Calu3 (cell line): Measurements from ENCODE around the gene OLFM2. TPM values are rescaled to one million over a fixed set of nuclear protein-coding genes. Genes with fewer than 3 reads are reported as not detected.

Experiments used
- BruUV-seq: library from RNA; stranded (reverse); fragments of 400-500 nt; replicated peaks from 2 replicates; lab custom pipeline; 2021; lab: Mats Ljungman, UMichigan
- CTCF ChIA-PET: fragments of 300-600 bp; sonication (Branson Sonifier 250); formaldehyde crosslinking; loops from one replicate; lab custom pipeline; 2022; ENCODE audit warnings: antibody characterized with exemption; lab: Charles Lee
- DNase-seq: peaks from one replicate; pipeline ENCODE4 v3.0.0; 2022
- H3K27ac Mint-ChIP-seq: one replicate; pipeline ENCODE4 v1.8.0; 2022; ENCODE audit warnings: mixed read lengths; ENCODE audit not compliant: unreplicated experiment
- H3K27me3 Mint-ChIP-seq: one replicate; pipeline ENCODE4 v1.8.0; 2022; ENCODE audit warnings: mixed read lengths; ENCODE audit not compliant: unreplicated experiment
- H3K36me3 Mint-ChIP-seq: one replicate; pipeline ENCODE4 v1.8.0; 2022; ENCODE audit warnings: mild to moderate bottlenecking, moderate library complexity, mixed read lengths; ENCODE audit not compliant: insufficient read depth, unreplicated experiment
- H3K4me1 Mint-ChIP-seq: one replicate; pipeline ENCODE4 v1.8.0; 2022; ENCODE audit warnings: mild to moderate bottlenecking, low read depth, mixed read lengths; ENCODE audit not compliant: unreplicated experiment
- H3K4me3 Mint-ChIP-seq: one replicate; pipeline ENCODE4 v1.8.0; 2022; ENCODE audit warnings: mild to moderate bottlenecking, low read depth, moderate library complexity, mixed read lengths; ENCODE audit not compliant: unreplicated experiment
- H3K9me3 Mint-ChIP-seq: one replicate; pipeline ENCODE4 v1.8.0; 2022; ENCODE audit warnings: low read depth, mixed read lengths; ENCODE audit not compliant: unreplicated experiment
- intact Hi-C: fragments of 100-400 bp; cut with micrococcal nuclease; formaldehyde crosslinking; loops from one replicate; pipeline ENCODE4 v1.10.0; 2022; ENCODE audit not compliant: unreplicated experiment
- total RNA-seq: library from RNA; stranded (reverse); gene quantifications from 2 replicates; pipeline ENCODE4 v1.2.3, GENCODE V29; 2022
- TF ChIP-seq, protein P1 (sequence below): fragments of 200-600 bp; IDR thresholded peaks from one replicate; pipeline ENCODE4 v1.8.0; 2022; ENCODE audit warnings: antibody characterized with exemption; ENCODE audit not compliant: unreplicated experiment

Gene OLFM2
- total RNA-seq, 1 experiment from 2014 or later = 11.2 TPM

DNA sequence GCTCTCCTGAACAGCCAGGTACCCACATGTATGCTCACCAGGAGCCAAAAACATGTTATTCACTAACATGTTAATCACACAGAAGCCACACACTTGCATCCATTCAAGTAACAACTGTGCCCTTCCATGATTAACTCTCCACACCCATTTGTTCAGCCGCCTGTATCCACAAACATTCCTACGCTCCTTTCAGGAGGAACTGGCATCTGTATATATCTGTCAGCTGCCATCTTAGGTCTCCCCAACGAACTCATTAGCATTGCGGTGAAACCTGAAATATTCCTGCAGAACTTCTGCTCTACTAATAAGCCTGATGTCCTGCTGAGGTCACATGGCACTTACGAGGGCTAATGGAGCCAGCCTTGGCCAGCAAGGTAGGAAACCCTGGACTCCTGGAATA is 33.0 kb downstream of the OLFM2 start:
- Mint-ChIP-seq H3K36me3 (no peaks in the 10 kb centered on the region), H3K27me3 (no peaks in the 10 kb centered on the region), H3K9me3 (no peaks in the 10 kb centered on the region), H3K4me1 (no peaks in the 10 kb centered on the region), H3K4me3 (no peak overlapping the region), H3K27ac (no peak overlapping the region)
- intact Hi-C loops = no loop called here
- TF ChIP-seq, protein P1, sequence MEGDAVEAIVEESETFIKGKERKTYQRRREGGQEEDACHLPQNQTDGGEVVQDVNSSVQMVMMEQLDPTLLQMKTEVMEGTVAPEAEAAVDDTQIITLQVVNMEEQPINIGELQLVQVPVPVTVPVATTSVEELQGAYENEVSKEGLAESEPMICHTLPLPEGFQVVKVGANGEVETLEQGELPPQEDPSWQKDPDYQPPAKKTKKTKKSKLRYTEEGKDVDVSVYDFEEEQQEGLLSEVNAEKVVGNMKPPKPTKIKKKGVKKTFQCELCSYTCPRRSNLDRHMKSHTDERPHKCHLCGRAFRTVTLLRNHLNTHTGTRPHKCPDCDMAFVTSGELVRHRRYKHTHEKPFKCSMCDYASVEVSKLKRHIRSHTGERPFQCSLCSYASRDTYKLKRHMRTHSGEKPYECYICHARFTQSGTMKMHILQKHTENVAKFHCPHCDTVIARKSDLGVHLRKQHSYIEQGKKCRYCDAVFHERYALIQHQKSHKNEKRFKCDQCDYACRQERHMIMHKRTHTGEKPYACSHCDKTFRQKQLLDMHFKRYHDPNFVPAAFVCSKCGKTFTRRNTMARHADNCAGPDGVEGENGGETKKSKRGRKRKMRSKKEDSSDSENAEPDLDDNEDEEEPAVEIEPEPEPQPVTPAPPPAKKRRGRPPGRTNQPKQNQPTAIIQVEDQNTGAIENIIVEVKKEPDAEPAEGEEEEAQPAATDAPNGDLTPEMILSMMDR = no peak
- no TSS peak for BruUV-seq
- CTCF ChIA-PET = no interaction called here
- no peak for DNase-seq

- Mint-ChIP-seq H3K9me3 (no peaks in the 10 kb centered on the region), H3K4me3 (no peak overlapping the region), H3K36me3 (no peaks in the 10 kb centered on the region), H3K27me3 (no peaks in the 10 kb centered on the region), H3K4me1 (no peaks in the 10 kb centered on the region), H3K27ac (no peak overlapping the region)
- intact Hi-C loops = no loop called here
- TF ChIP-seq, protein P1 = no peak
- no TSS peak for BruUV-seq
- CTCF ChIA-PET = no interaction called here
- DNase-seq = no peak
These were observed 34.7 kb downstream of the OLFM2 start for GRCh38 chr19:9901642-9902041.

DNA sequence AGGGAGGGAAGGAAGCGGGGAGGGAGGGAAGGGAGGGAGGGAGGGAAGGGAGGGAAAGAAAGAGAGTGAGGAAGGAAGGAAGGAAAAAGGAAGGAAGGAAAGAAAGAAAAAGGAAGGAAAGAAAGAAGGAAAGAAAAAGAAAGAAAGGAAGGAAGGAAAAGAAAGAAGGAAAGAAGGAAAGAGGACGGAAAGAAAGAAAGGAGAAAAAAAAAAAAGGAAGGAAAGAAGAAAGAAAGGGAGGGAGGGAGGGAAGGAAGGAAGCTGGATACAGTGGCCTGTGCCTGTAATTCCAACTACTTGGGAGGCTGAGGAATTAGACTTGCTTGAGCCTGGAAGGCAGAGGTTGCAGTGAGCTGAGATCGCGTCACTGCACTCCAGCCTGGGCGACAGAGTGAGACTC is 35.3 kb downstream of the OLFM2 start:
- Mint-ChIP-seq H3K27ac (no peak overlapping the region), H3K4me1 (no peaks in the 10 kb centered on the region), H3K4me3 (no peak overlapping the region), H3K9me3 (no peaks in the 10 kb centered on the region), H3K36me3 (no peaks in the 10 kb centered on the region), H3K27me3 (no peaks in the 10 kb centered on the region)
- TF ChIP-seq, protein P1 = no peak
- intact Hi-C loops = no loop called here
- DNase-seq = no peak
- BruUV-seq = no TSS peak
- CTCF ChIA-PET = no interaction called here

DNA sequence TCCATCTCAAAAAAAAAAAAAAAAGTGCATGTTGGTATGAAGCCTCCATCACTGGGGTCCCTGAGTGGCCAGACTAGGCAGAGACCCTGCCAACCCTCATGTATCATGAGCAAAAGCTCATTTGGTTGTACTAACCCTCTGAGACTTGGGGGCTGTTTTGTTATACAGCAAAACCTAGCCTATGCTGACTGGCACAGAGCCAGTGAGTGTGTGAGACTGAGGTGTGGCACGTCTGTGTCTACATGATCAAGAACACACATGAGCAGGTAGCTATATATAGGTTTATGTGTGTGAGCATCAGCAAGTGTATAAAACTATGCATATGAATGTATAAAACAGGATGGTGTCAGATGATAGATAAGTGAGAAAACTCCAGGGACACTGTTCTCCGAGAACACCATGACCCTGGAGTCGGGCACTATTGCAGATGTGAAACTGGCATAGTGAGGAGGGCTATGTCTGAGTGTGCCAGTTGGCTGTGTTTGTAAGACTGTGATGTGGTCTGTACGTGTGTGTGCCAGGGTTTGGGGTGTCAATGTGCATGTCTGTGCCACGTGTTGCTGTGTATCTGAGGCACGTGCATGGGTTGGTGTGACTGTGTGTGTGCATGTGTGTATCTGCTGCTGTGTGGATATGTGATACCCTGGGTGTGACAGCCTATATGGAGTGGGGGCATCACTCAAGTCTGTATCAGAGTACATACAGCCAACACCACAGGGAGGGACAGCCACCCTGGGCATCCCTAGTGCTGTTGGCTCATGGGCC is 44.5 kb downstream of the OLFM2 start:
- no peak overlapping the region for H3K4me3 Mint-ChIP-seq
- H3K9me3 Mint-ChIP-seq = no peaks in the 10 kb centered on the region
- DNase-seq = no peak
- BruUV-seq = no TSS peak
- TF ChIP-seq, protein P1 = no peak
- CTCF ChIA-PET = no interaction called here
- no peaks in the 10 kb centered on the region for H3K36me3 Mint-ChIP-seq
- intact Hi-C loops = no loop called here
- no peaks in the 10 kb centered on the region for H3K27me3 Mint-ChIP-seq
- no peaks in the 10 kb centered on the region for H3K4me1 Mint-ChIP-seq
- H3K27ac Mint-ChIP-seq = no peak overlapping the region
